HFF-Myc (cell line): ENCODE results near the gene CARD10.

Source experiments
- DNase-seq: peaks from one replicate; pipeline ENCODE4 v3.0.0-alpha.2; 2011; ENCODE audit warnings: low read depth; ENCODE audit errors: extremely low read depth
- H3K4me3 ChIP-seq: replicated peaks from 2 replicates; pipeline ENCODE4 v1.5.1; 2011; ENCODE audit warnings: low read depth, mild to moderate bottlenecking, control low read depth, low read length
- TF ChIP-seq, protein P1 (sequence below): IDR thresholded peaks from 2 replicates; pipeline ENCODE4 v1.5.1; 2012; ENCODE audit warnings: mild to moderate bottlenecking, low read depth, low read length, control low read depth; ENCODE audit errors: missing control alignments

The CARD10 gene

DNA sequence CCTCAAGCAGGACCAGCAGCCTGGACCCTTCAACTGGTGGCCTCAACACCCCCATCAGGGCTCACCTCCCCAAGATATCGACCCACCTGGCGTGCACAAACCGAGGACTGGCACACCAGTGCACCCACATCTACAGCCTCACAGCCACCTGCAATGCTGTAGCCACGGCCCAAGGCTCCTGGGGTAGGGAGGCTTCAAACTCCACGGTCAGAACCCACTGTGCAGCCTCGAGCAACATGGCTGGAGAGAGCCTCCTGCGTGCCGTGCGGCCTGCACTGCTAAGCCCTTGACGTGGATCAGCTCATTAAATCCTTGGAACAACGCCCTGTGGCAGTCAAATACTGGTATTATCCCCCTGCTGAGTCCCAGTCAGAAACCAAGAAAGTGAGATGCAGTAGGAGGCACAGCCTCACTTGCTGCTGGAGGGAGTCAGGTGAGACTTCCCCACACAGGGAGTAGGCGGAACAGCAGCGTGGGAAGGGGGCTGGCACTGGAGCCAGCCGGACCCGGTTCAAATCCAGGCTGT, 4.6 kb downstream of the CARD10 start:
- TF ChIP-seq, protein P1, sequence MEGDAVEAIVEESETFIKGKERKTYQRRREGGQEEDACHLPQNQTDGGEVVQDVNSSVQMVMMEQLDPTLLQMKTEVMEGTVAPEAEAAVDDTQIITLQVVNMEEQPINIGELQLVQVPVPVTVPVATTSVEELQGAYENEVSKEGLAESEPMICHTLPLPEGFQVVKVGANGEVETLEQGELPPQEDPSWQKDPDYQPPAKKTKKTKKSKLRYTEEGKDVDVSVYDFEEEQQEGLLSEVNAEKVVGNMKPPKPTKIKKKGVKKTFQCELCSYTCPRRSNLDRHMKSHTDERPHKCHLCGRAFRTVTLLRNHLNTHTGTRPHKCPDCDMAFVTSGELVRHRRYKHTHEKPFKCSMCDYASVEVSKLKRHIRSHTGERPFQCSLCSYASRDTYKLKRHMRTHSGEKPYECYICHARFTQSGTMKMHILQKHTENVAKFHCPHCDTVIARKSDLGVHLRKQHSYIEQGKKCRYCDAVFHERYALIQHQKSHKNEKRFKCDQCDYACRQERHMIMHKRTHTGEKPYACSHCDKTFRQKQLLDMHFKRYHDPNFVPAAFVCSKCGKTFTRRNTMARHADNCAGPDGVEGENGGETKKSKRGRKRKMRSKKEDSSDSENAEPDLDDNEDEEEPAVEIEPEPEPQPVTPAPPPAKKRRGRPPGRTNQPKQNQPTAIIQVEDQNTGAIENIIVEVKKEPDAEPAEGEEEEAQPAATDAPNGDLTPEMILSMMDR, result no peak
- no peak for DNase-seq
- no peak overlapping the region for H3K4me3 ChIP-seq

DNA sequence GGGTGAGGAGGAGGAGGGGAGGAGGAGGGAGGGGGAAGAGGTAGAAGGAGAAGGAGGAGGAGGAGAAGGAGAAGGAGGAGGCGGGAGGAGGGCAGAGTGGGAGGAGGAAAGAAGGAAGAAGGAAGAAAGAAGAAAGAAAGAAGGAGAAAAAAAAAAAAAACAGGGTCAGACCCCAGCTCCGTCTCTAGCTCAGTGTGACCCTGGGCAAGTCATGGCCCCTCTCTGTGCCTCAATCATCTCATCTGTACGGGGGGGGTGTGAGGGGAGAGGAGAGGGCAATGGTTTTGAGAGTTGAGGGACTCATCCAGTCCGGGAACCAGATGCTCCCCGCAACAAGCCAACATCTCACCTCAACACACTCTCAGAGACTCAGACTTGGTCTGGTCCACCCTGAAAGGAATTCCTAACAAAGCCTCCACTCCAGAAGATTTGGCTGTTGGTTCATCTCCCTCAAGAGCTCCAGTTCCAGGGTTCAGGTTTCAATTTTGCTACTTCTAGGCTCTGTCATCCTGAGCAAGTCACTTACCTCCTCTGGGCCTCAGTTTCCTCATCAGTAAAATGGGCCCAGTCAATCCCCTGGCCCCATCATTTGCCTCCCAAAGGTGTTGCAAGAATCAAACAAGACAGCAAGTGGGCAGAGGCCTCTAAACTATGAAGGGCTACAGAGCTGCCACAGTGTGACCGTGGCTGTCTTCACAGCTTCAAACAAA, 7.7 kb downstream of the CARD10 start:
- DNase-seq, result no peak
- TF ChIP-seq, protein P1, result no peak
- no peak overlapping the region for H3K4me3 ChIP-seq

DNA sequence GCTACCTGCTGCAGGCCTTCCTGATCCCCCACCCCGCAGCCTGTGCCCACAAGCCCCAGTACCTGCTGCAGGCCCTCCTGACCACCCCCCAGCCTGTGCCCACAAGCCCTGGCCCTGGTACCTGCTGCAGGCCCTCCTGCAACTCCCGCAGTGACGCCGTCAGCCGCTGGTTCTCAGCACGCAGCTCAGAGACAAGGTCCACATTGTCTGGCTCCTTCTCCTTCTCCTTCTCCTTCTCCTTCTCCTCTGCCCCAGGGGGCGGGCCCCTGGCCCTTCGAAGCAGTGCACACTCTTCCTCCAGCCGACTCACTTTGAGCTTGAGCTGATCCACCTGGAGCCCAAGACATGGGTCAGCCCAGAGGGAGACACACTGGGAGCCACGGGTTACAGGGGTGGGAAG, 9.1 kb downstream of the CARD10 start:
- DNase-seq, result no peak
- no peak overlapping the region for H3K4me3 ChIP-seq
- TF ChIP-seq, protein P1, result no peak

DNA sequence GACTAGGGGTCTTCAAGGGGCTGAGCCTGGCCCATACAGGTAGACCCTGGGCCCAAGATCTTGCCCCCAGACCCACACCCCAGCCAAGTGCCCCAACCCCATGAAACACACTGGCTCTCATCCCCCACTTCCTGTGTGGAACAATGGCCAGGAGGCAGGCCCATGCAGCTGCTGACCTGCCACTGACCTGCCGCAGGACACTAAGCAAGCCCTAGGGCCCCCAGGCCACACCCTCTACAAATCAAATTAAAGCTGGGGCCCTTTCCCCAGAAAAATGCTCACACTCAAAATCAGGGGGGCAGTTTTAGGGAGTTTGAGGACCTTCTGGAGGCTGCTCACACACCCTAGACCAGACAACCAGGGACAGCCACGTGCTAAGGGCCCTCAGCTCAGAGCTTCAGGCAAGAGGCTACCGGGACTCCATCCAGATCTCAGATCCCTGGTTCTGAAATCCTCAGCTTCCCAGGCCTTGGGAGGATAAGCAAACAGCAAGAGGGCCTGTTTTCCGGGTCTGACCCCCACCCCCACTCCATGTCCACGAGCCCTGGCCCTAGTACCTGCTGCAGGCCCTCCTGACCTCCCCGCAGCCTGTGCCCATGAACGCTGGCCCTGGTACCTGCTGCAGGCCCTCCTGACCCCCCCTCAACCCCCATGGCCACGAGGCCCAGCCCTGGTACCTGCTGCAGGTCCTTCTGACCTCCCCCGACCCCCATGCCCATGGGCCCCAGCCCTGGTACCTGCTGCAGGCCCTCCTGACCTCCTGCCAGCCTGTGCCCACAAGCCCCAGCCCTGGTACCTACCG, 10.0 kb downstream of the CARD10 start:
- H3K4me3 ChIP-seq, result no peak overlapping the region
- TF ChIP-seq, protein P1, result no peak
- no peak for DNase-seq

DNA sequence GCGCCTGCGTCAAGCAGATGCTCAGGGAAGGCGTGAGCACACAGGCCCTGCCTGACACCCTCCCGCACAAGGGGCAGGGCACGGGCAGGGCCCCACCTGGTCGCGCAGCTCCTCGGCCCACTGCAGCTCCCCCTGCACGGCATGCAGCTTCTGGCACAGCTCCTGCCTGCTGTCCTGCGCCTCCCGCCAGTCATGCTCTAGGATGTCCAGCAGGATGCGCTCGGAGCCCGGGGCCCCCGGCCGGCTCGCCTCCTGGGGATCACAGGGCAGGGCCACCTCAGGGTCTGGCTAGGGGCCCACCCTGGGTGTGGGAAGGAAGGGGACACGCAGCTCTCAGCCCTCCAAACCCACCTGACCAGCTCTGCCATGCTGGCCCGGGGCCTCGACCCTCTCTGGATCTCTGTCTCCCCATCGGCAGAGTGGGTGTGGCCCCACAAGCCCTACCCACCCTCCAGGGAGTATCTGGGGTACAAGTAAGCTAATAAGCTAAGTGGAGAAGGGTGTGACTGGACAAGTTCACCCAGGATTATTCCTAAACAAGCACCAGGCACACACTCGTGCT, 10.7 kb downstream of the CARD10 start:
- TF ChIP-seq, protein P1, result no peak
- DNase-seq, result no peak
- no peak overlapping the region for H3K4me3 ChIP-seq

DNA sequence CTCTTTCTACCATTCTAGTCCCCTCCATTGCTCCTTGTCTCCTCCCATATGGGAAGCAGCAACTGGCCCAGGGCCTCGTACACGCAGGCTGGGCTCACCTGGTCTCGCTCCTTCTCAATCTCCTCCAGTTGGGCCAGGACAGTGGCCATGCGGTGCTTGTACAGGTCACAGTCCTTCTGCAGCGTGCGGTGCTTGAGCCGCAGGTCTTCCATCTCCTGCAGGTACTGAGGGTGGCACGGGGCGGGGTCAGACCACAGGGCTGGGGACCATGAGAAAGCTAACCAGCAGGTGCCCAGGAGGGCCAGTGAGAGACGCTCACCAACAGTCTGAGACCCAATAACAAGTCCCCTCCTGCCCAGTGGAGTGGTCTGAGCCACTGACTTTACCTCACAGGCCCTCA, 11.5 kb downstream of the CARD10 start:
- no peak for DNase-seq
- no peak overlapping the region for H3K4me3 ChIP-seq
- TF ChIP-seq, protein P1, result no peak
